Astrocyte (in vitro differentiated cells and primary cell): ENCODE measurements around the gene SPATA1.

ENCODE experiments used
- CTCF ChIP-seq: IDR thresholded peaks from 2 replicates; pipeline ENCODE4 v1.5.1; 2011; ENCODE audit warnings: low read depth, mild to moderate bottlenecking, inconsistent platforms, low read length, moderate library complexity; ENCODE audit not compliant: insufficient read depth
- EZH2 ChIP-seq: IDR thresholded peaks from 2 replicates; pipeline ENCODE4 v1.6.1; 2012; ENCODE audit warnings: mild to moderate bottlenecking, low read length, inconsistent platforms; ENCODE audit not compliant: insufficient read depth

- TF ChIP-seq CTCF, result no peak
- no peak for TF ChIP-seq EZH2
Measured at GRCh38 chr1:84570436-84571149, 64.4 kb downstream of the SPATA1 start.
